ENCODE results near the gene SLC6A2. TPM values are rescaled to one million over a fixed set of nuclear protein-coding genes. Genes with fewer than 3 reads are reported as not detected.
"Not testable (repeated sequence)": the region's sequence is repeated elsewhere in the genome, so short reads cannot be mapped to it uniquely, and the experiment has no call there.

Gene SLC6A2
- total RNA-seq = 0.26 and 0.38 TPM in 2 replicates

- peak within 1 kb of the TSS; percentile 24 for H3K4me3 ChIP-seq (ENCODE audit: low read depth, low read length)
- no peak for FAIRE-seq
Measured at GRCh38 chr16:55655897-55656681, at the start of gene SLC6A2. TSS of gene SLC6A2 (plus strand) at chr16:55655988. CDS start at chr16:55656695, 707 bp downstream.

GRCh38 chr16:55613613-55614335 lies 42.0 kb upstream of the SLC6A2 start:
- Histone ChIP-seq H3K4me3 (ENCODE audit: low read depth, low read length) (no peak overlapping the region), H3K27me3 (ENCODE audit: control insufficient read depth, insufficient read depth, low read length) (no peaks in the 10 kb centered on the region), H3K36me3 (ENCODE audit: control insufficient read depth, insufficient read depth, low read length) (no peaks in the 10 kb centered on the region)
- TF ChIP-seq CTCF (IDR thresholded peaks at IDR 0.05; ENCODE audit: insufficient read depth, low read length, severe bottlenecking) = no peak
- FAIRE-seq (no peak), DNase-seq (ENCODE audit: low read depth) (no peak)

More at GRCh38 chr16:55655897-55656681, at the start of gene SLC6A2:
- H3K36me3 ChIP-seq (ENCODE audit: control insufficient read depth, insufficient read depth, low read length) = no peaks in the 10 kb centered on the region
- H3K27me3 ChIP-seq (ENCODE audit: control insufficient read depth, insufficient read depth, low read length) = peaks cover 23% of the 10 kb centered on the region
- no peak for DNase-seq (ENCODE audit: low read depth)
- peak; percentile 40 for TF ChIP-seq CTCF (IDR thresholded peaks at IDR 0.05; ENCODE audit: insufficient read depth, low read length, severe bottlenecking)

- no peaks in the 10 kb centered on the region for H3K36me3 ChIP-seq (ENCODE audit: control insufficient read depth, insufficient read depth, low read length)
- no peaks in the 10 kb centered on the region for H3K27me3 ChIP-seq (ENCODE audit: control insufficient read depth, insufficient read depth, low read length)
- FAIRE-seq (no peak), DNase-seq (ENCODE audit: low read depth) (no peak)
- no peak overlapping the region for H3K4me3 ChIP-seq (ENCODE audit: low read depth, low read length)
- TF ChIP-seq CTCF (IDR thresholded peaks at IDR 0.05; ENCODE audit: insufficient read depth, low read length, severe bottlenecking) = no peak
Measured at GRCh38 chr16:55615071-55615470, 40.7 kb upstream of the SLC6A2 start.

GRCh38 chr16:55615670-55616069 lies 40.1 kb upstream of the SLC6A2 start:
- not testable (repeated sequence) for H3K36me3 ChIP-seq (ENCODE audit: control insufficient read depth, insufficient read depth, low read length); DNase-seq (ENCODE audit: low read depth); H3K27me3 ChIP-seq (ENCODE audit: control insufficient read depth, insufficient read depth, low read length); H3K4me3 ChIP-seq (ENCODE audit: low read depth, low read length)
- peak; percentile 76 for FAIRE-seq

GRCh38 chr16:55621771-55622170 lies 34.0 kb upstream of the SLC6A2 start:
- DNase-seq (ENCODE audit: low read depth) (no peak), FAIRE-seq (no peak)
- Histone ChIP-seq H3K36me3 (ENCODE audit: control insufficient read depth, insufficient read depth, low read length) (no peaks in the 10 kb centered on the region), H3K27me3 (ENCODE audit: control insufficient read depth, insufficient read depth, low read length) (no peaks in the 10 kb centered on the region), H3K4me3 (ENCODE audit: low read depth, low read length) (no peak overlapping the region)
- TF ChIP-seq CTCF (IDR thresholded peaks at IDR 0.05; ENCODE audit: insufficient read depth, low read length, severe bottlenecking) = no peak

- TF ChIP-seq CTCF (IDR thresholded peaks at IDR 0.05; ENCODE audit: insufficient read depth, low read length, severe bottlenecking) = no peak
- DNase-seq (ENCODE audit: low read depth) (no peak), FAIRE-seq (no peak)
- Histone ChIP-seq H3K27me3 (ENCODE audit: control insufficient read depth, insufficient read depth, low read length) (no peaks in the 10 kb centered on the region), H3K4me3 (ENCODE audit: low read depth, low read length) (no peak overlapping the region), H3K36me3 (ENCODE audit: control insufficient read depth, insufficient read depth, low read length) (no peaks in the 10 kb centered on the region)
Measured at GRCh38 chr16:55622272-55622671, 33.5 kb upstream of the SLC6A2 start.
